GM19351 (cell line): Measurements from ENCODE around the gene TLL1.

ENCODE experiments used
- ATAC-seq: cut with Tn5 transposase; IDR thresholded peaks from one replicate; pipeline ENCODE4 v1.9.1; 2021; ENCODE audit warnings: mild to moderate bottlenecking, moderate library complexity; ENCODE audit not compliant: unreplicated experiment

The TLL1 gene

GRCh38 chr4:166043801-166044200 is 170.8 kb downstream of the TLL1 start:
- ATAC-seq = no peak

- no peak for ATAC-seq
Measured at GRCh38 chr4:166044871-166045270, 171.8 kb downstream of the TLL1 start.

- ATAC-seq = peak; percentile 75
Measured at GRCh38 chr4:166045457-166045856, 172.4 kb downstream of the TLL1 start.

GRCh38 chr4:166049036-166049435 is 176.0 kb downstream of the TLL1 start:
- no peak for ATAC-seq

GRCh38 chr4:166064721-166065120 is 191.7 kb downstream of the TLL1 start:
- no peak for ATAC-seq

GRCh38 chr4:166065324-166065723 is 192.3 kb downstream of the TLL1 start:
- no peak for ATAC-seq

GRCh38 chr4:166066936-166067335 is 193.9 kb downstream of the TLL1 start:
- ATAC-seq = no peak

GRCh38 chr4:166067915-166068314 is 194.9 kb downstream of the TLL1 start:
- no peak for ATAC-seq

GRCh38 chr4:166073783-166074182 is 200.7 kb downstream of the TLL1 start:
- no peak for ATAC-seq

GRCh38 chr4:166075599-166075998 is 202.6 kb downstream of the TLL1 start:
- no peak for ATAC-seq

GRCh38 chr4:166077782-166078181 is 204.7 kb downstream of the TLL1 start:
- no peak for ATAC-seq

- ATAC-seq = no peak
Measured at GRCh38 chr4:166078383-166078782, 205.3 kb downstream of the TLL1 start.

- ATAC-seq = no peak
Measured at GRCh38 chr4:166078955-166079354, 205.9 kb downstream of the TLL1 start.

- no peak for ATAC-seq
Measured at GRCh38 chr4:166087569-166087968, 214.5 kb downstream of the TLL1 start.

- no peak for ATAC-seq
Measured at GRCh38 chr4:166088576-166088975, 215.5 kb downstream of the TLL1 start.

GRCh38 chr4:166091146-166091545 is 218.1 kb downstream of the TLL1 start:
- no peak for ATAC-seq

GRCh38 chr4:166091912-166092510 is 219.0 kb downstream of the TLL1 start:
- ATAC-seq = peak; percentile 92

- no peak for ATAC-seq
Measured at GRCh38 chr4:166092797-166093290, 219.8 kb downstream of the TLL1 start.

GRCh38 chr4:166104623-166105022 is 231.6 kb downstream of the TLL1 start:
- no peak for ATAC-seq

GRCh38 chr4:166121897-166122296 is 248.9 kb downstream of the TLL1 start:
- ATAC-seq = no peak

- ATAC-seq = no peak
Measured at GRCh38 chr4:166123546-166123945, 250.5 kb downstream of the TLL1 start.

GRCh38 chr4:166128403-166128802 is 255.4 kb downstream of the TLL1 start:
- no peak for ATAC-seq

- no peak for ATAC-seq
Measured at GRCh38 chr4:166134285-166134684, 261.2 kb downstream of the TLL1 start.
